ENCODE results near the gene ACSS1.

Gene ACSS1

GRCh38 chr20:25078662-25079061, 20.7 kb upstream of the ACSS1 start:
- no peak for DNase-seq (ENCODE audit: low read depth)

GRCh38 chr20:25077610-25078169, 19.8 kb upstream of the ACSS1 start:
- peak; percentile 34 for DNase-seq (ENCODE audit: low read depth)

- peak; percentile 46 for DNase-seq (ENCODE audit: low read depth)
Measured at GRCh38 chr20:25076731-25077609, 19.0 kb upstream of the ACSS1 start.

- peak; percentile 61 for DNase-seq (ENCODE audit: low read depth)
Measured at GRCh38 chr20:25076201-25076600, 18.3 kb upstream of the ACSS1 start.

- no peak for DNase-seq (ENCODE audit: low read depth)
Measured at GRCh38 chr20:25073544-25073943, 15.6 kb upstream of the ACSS1 start.

GRCh38 chr20:25072226-25072811, 14.4 kb upstream of the ACSS1 start:
- DNase-seq (ENCODE audit: low read depth) = peak; percentile 49

DNA sequence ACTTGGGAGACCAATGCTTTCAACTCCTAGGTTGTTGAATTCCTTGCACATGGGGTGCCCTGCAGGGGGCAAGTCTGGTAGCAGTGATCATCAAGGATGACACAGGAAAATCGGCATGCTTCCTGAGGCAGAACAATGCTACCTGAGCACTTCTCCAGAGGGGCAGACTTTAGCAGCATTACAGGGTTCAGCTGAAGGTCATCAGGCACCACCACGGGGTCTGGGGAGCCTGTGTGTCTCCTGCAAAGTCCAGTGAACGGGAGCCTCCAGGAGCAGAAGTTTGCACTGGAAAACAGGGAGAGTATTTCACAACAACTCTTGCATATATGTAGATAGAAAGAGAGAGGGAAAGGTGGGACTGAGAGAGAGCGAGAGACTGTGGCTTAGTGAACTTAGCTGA, 13.8 kb upstream of the ACSS1 start:
- DNase-seq (ENCODE audit: low read depth) = no peak

DNA sequence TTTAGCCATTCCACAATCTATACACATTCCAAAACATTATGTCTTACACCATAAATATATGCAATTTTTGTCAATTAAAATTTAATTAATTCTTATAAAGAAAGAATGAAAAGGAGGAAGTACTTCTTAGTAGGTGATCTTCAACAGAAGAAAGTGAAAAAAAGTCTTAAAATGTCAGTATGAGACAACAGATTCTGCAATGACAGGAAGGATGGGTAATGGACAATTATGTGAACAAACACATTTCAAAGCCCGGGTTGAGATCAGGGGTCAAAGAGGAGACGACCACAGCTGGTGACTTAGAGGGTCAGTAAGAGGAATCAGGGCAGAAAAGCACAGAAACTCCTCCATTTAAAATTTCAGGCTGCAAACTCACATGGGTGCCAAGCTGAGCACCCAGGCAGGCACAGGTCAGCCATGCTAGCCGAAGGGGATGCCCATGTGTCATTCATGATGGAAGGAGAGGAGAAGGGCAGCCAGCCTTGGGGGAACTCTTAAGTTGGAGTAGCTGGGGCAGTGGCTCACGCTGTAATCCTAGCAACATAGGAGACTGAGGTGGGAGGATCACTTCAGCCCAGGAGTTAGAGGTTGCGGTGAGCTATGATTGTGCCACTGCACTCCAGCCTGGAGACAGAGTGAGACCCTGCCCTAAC, 13.0 kb upstream of the ACSS1 start:
- no peak for DNase-seq (ENCODE audit: low read depth)

DNA sequence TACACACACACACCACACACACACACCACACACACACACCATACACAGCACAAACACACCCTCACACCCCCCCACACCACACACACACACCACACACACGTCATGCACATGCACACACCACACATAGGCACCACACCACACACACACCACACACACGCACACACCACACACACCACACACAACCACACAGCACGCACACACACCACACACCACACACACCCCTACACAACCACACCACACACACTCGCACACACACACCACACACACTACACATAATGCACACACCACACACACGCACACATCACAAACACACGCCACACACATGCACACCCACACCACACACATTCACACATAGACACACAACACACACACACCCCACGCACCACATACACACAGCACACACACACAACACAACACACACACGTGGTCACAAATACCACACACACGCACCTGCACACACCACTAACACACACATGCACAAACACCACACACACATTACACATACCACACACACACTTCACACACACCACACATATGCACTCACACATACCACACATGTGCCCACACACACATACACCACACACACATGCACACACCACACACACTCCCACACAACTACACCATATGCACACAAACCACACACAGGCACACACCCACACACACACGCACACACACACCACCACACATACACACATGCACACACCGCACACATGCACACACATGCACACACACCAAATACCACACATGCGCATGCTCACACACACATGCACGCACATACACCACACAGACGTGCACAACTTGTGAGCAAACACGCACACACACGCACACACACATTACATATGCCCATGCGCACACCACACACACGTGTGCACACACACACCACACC, 9.4 kb upstream of the ACSS1 start:
- no peak for DNase-seq (ENCODE audit: low read depth)

- DNase-seq (ENCODE audit: low read depth) = no peak
Measured at GRCh38 chr20:25066386-25066785, 8.4 kb upstream of the ACSS1 start.

- DNase-seq (ENCODE audit: low read depth) = peak; percentile 48
Measured at GRCh38 chr20:25065625-25066338, 7.8 kb upstream of the ACSS1 start.

DNA sequence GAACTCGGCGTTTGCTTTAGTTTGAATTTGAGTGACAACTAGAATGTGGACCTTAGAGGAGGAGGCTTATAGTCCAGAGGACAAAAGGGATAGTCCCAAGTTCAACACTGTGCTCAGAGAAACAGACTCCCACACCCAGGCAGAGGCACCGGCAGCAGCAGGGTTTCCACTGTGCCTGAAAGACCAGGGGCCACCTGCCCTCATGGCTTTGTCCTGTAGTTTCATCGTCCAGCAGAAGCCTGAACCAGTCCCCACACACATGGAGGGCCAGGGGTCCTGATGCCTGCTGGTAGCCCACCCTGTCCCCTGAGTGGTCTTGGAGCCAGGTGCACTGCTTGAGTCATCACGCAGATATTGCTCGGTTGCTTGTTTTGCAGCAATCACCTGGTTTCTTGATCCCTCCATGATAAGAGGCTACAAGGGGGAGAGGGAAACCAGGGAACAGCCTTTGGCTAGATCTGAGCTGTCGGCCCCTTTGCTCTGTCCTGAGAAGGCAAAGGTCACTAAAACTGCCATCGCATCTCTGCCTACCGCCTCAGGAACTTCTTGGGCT, 7.2 kb upstream of the ACSS1 start:
- DNase-seq (ENCODE audit: low read depth) = no peak

DNA sequence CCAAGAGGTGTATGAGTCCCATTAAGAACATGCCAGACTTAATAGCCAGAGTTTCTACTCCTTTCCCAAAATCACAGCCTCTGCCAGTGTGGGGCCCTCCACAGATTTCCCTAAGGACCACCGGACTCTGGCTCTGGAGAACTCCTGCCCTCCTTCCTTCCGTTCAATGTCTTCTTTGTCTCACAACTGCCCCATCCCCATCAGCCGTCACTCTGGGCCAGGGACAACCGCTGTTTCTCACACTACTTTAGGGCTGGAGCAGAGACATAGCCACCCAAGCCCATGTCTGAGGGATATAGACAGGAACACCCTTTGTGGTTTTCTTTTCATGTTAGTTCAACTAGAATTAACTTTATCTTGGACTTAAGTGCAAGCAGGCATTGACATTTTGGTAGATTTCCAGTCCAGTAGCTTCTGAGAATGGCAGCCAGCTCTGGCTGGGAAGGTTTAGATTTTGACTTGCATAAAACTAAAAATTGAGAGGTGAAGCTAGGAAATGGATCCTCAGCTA, 6.7 kb upstream of the ACSS1 start:
- no peak for DNase-seq (ENCODE audit: low read depth)

DNA sequence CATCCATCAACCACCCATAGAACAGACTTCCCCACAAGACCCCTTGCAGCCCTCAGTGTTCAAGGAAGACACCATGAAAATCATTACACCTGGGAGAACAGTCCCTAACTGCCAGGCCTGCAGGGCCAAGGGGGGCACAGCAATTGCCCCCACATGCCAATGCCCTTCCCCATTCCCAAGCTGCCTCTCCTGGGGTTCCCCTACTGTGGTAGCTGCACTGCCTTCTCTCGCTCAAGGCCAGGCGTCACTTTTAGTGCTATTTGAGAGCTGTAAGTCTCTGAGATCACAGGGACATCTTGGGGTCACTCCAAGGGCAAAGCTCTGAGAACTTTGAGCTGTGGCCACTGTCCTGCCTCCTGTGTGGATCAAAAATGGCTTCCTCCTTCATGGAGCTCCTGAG, 6.0 kb upstream of the ACSS1 start:
- no peak for DNase-seq (ENCODE audit: low read depth)

GRCh38 chr20:25063546-25063945, 5.6 kb upstream of the ACSS1 start:
- DNase-seq (ENCODE audit: low read depth) = no peak

DNA sequence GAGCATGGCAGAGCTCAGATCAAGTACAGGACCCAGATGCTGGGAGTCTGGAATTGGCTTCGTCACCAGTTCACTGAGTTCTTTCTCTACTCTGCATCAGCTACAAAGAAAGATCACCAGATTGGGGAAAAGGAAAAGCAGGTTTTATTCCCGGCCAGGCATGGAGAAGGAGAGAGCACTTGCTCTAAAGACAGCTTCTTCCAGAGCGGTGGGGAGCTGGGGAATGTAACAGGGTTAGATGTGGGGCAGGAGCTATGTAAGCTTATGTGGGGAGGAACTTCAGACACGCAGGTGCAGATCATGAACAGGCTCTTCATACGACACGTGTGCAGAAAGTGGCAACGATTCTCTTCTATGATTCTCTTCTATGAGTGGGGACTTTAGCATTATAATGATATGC, 4.9 kb upstream of the ACSS1 start:
- no peak for DNase-seq (ENCODE audit: low read depth)

GRCh38 chr20:25061821-25062530, 4.0 kb upstream of the ACSS1 start:
- DNase-seq (ENCODE audit: low read depth) = no peak

DNA sequence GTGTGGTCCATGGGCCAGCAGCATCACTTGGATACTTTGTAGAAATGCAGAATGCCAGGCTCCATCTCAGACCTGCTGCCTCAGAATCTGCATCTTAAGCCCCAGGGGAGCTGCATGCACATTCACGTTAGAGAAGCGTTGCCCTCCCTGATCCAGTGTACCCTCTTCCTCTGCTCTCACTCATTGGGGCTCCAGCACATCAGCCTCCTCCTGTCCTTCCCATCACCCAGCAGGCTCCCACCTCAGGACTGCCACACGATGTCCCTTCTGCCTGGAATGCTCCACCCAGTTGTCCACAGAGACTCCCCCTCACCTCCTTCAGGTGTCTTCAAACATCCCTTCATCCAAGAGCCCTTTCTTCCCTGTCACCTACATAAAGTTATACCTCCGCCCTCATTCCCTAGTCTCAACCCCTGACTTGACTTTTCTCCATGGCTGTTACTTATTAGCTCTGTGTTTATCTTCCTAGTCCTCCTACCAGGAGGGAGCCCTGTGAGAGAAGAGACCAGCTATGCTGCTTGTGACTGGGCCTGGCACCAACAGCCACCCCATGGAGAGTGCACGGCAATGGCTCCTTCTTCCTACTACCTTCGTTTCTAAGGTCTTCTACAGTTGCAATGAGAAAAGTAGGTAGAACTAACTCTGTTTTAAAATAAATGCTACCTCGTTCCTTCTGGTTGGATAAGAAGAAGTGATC, 3.3 kb upstream of the ACSS1 start:
- no peak for DNase-seq (ENCODE audit: low read depth)

DNA sequence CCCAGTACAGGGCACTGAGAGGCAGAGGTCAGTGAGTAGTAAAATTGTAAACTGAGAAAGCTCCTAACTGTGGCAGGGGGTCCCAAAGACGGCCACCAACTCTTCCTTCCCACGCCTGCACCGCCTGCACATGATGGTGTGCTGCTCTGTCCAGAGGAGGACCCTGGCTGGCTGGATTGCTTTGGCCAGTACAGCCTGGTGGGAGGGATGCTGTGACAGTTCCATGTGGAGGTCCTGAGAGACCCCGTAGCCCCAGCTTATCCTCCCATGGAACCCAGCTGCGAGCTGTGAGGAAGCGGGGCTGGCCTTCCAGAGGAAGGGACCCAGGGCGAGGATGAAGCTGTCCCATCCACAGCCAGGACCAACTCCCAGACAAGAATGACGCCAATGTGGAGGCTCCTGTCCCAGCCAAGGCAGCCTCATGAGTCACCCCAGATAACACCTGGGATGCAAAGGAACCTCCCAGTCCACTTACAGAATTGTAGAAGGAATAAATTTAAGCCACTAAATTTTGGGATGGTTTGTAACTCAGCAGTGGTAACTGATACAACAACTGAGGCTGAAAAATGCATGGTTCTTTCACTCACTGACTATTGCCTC, 2.0 kb upstream of the ACSS1 start:
- DNase-seq (ENCODE audit: low read depth) = no peak
